Measurements from ENCODE around the gene SCRG1. TPM values are rescaled to one million over a fixed set of nuclear protein-coding genes. Genes with fewer than 3 reads are reported as not detected.

Gene SCRG1
- polyA plus RNA-seq, 2 of the 4 experiments (the other 2 are of a cell fraction): not detected

DNA sequence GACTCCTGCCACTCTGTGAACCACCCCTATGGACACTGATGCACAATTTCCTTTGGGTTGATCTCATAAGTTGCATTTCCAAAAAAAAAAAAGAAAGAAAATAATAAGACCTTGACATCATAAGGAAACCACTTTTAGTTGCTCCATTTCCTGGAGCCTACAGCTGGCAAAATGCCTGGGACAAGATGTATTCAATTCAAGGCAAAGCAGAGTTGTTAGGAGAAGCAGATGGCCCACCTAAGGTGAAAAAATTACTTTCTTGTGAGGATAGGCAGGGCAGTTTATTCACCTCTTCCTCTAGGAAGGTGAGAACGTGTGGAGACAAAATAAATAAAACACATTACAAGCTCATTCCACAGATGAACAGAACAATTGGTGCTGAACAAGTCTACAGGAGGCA, 14.1 kb upstream of the SCRG1 start:
- POLR2A ChIA-PET: no interaction called here
- WGBS (ENCODE audit: missing lambda C conversion rate): 58% methylated on average over 1 of the region's 1 CpG
- no peak for ATAC-seq

DNA sequence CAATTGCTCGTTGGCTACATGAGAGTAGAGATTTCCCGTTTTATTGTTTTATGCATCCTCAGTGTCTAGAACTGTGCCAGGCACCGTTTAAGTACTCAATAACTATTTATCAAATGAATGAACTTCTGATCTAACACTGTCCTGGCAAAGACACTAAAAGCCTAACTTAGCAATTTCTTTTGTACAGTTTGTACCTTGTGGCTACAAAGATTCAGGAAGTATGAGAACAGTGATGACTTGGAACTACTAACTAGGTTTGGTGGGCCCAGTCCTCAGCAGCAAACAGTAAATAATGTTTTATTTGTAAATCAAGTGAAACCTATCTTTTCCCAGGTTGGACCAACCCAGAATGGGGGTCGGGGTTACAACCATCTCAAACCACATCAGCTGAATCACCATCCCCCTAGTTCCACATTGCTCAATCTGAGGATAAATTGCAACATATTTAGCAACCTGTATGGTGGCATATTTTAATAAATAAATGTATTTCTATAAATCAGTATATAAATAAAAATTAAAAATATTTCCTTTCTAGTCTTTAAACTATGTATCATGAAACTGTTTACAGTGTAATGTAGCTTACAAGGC, 12.3 kb upstream of the SCRG1 start:
- TF ChIP-seq RFX5 (IDR thresholded peaks at IDR 0.05) (no peak), EHMT2 (IDR thresholded peaks at IDR 0.05; ENCODE audit: low read depth) (no peak), MAZ (IDR thresholded peaks at IDR 0.05; ENCODE audit: borderline replicate concordance, low read depth, low read length) (no peak), CHD2 (IDR thresholded peaks at IDR 0.05; ENCODE audit: low read length, partially characterized antibody) (no peak), CEBPB (IDR thresholded peaks at IDR 0.05) (peak; percentile 9 to 43; a peak in 1 of 4 replicates)
- TF ChIP-seq, protein P1, sequence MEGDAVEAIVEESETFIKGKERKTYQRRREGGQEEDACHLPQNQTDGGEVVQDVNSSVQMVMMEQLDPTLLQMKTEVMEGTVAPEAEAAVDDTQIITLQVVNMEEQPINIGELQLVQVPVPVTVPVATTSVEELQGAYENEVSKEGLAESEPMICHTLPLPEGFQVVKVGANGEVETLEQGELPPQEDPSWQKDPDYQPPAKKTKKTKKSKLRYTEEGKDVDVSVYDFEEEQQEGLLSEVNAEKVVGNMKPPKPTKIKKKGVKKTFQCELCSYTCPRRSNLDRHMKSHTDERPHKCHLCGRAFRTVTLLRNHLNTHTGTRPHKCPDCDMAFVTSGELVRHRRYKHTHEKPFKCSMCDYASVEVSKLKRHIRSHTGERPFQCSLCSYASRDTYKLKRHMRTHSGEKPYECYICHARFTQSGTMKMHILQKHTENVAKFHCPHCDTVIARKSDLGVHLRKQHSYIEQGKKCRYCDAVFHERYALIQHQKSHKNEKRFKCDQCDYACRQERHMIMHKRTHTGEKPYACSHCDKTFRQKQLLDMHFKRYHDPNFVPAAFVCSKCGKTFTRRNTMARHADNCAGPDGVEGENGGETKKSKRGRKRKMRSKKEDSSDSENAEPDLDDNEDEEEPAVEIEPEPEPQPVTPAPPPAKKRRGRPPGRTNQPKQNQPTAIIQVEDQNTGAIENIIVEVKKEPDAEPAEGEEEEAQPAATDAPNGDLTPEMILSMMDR (IDR thresholded peaks at IDR 0.05): no peak
- Histone ChIP-seq H3K4me1 (no peaks in the 10 kb centered on the region), H3K9me3 (no peaks in the 10 kb centered on the region), H3K27ac (no peak overlapping the region), H3K4me3 (no peak overlapping the region), H3K4me2 (no peak overlapping the region)
- DNase-seq (ENCODE audit: low read depth in 1 of 2, low spot score in 1 of 2) (no peak), FAIRE-seq (no peak), ATAC-seq (no peak)
- POLR2A ChIA-PET: no interaction called here
- CTCF ChIA-PET: interaction anchor here (1.0 kb wide), 2 partner anchors 9 to 398 kb away, joined by 3 read pairs; no protein-coding TSS in a partner anchor
- 39% methylated on average over 4 of the region's 4 CpGs for WGBS (ENCODE audit: missing lambda C conversion rate)

More for the DNA sequence above, 14.1 kb upstream of the SCRG1 start:
- no peak for TF ChIP-seq ZC3H11A (IDR thresholded peaks at IDR 0.05)
- TF ChIP-seq, protein P2, sequence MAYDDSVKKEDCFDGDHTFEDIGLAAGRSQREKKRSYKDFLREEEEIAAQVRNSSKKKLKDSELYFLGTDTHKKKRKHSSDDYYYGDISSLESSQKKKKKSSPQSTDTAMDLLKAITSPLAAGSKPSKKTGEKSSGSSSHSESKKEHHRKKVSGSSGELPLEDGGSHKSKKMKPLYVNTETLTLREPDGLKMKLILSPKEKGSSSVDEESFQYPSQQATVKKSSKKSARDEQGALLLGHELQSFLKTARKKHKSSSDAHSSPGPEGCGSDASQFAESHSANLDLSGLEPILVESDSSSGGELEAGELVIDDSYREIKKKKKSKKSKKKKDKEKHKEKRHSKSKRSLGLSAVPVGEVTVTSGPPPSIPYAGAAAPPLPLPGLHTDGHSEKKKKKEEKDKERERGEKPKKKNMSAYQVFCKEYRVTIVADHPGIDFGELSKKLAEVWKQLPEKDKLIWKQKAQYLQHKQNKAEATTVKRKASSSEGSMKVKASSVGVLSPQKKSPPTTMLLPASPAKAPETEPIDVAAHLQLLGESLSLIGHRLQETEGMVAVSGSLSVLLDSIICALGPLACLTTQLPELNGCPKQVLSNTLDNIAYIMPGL (CRISPR knock-in tag; IDR thresholded peaks at IDR 0.05; ENCODE audit: borderline replicate concordance): no peak
- TF ChIP-seq, protein P3, sequence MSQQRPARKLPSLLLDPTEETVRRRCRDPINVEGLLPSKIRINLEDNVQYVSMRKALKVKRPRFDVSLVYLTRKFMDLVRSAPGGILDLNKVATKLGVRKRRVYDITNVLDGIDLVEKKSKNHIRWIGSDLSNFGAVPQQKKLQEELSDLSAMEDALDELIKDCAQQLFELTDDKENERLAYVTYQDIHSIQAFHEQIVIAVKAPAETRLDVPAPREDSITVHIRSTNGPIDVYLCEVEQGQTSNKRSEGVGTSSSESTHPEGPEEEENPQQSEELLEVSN (IDR thresholded peaks at IDR 0.05; ENCODE audit: borderline replicate concordance, low read depth): no peak
- TF ChIP-seq NPAS2 (CRISPR knock-in tag; IDR thresholded peaks at IDR 0.05; ENCODE audit: borderline replicate concordance): no peak
- TF ChIP-seq, protein P4, sequence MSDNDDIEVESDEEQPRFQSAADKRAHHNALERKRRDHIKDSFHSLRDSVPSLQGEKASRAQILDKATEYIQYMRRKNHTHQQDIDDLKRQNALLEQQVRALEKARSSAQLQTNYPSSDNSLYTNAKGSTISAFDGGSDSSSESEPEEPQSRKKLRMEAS (IDR thresholded peaks at IDR 0.05): no peak
- no peak for TF ChIP-seq CBX8 (IDR thresholded peaks at IDR 0.05)
- no peak overlapping the region for H3K4me2 ChIP-seq
- no peaks in the 10 kb centered on the region for H3K9me3 ChIP-seq
- CTCF ChIA-PET: interaction anchor here (1.1 to 1.4 kb wide), 5 partner anchors 11 to 399 kb away, joined by 3 to 5 read pairs (median 4); no protein-coding TSS in a partner anchor
- no peak for DNase-seq (ENCODE audit: low read depth in 1 of 2, low spot score in 1 of 2)
- H3K4me3 ChIP-seq: no peak overlapping the region
- H3K27ac ChIP-seq: no peak overlapping the region
- no peaks in the 10 kb centered on the region for H3K4me1 ChIP-seq
- no peak for FAIRE-seq

DNA sequence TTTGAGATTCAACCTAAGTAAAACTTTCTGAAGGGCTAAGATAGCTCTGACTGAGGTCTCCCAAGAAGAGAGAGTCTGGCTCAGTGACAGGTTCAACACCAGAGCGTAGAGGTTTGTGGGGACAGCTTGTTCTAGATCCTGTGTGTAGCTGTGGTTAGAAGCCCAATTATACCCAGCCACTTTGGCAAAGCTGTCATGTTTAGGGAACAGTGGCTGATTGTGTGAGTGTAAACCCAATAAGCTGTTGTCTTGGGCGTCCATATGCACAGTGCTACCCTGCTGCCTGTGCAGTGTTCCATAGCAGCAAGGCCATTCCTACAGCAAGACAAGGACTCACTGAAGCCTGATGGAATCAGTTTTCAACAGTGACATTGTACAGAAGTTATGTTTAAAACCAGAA, 11.2 kb upstream of the SCRG1 start:
- TF ChIP-seq, protein P5, sequence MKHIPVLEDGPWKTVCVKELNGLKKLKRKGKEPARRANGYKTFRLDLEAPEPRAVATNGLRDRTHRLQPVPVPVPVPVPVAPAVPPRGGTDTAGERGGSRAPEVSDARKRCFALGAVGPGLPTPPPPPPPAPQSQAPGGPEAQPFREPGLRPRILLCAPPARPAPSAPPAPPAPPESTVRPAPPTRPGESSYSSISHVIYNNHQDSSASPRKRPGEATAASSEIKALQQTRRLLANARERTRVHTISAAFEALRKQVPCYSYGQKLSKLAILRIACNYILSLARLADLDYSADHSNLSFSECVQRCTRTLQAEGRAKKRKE (CRISPR knock-in tag; IDR thresholded peaks at IDR 0.05; ENCODE audit: low read depth): no peak
- no peak for TF ChIP-seq ZC3H11A (IDR thresholded peaks at IDR 0.05)
- no peak for TF ChIP-seq TFCP2L1 (CRISPR knock-in tag; IDR thresholded peaks at IDR 0.05)
- TF ChIP-seq ZSCAN20 (CRISPR knock-in tag; IDR thresholded peaks at IDR 0.05): no peak
- TF ChIP-seq, protein P2 (CRISPR knock-in tag; IDR thresholded peaks at IDR 0.05; ENCODE audit: borderline replicate concordance): no peak
- ATAC-seq (0 out of 6 replicates have a peak, but pooled peaks of 1 of the 2 experiments have one; percentile 24), DNase-seq (ENCODE audit: low read depth in 1 of 2, low spot score in 1 of 2) (no peak), FAIRE-seq (no peak)
- ChIA-PET CTCF (interaction anchor here (1.1 kb wide), 1 partner anchor 11 kb away, joined by 6 read pairs; no protein-coding TSS in a partner anchor), POLR2A (no interaction called here)
- Histone ChIP-seq H3K9me3 (no peaks in the 10 kb centered on the region), H3K4me2 (no peak overlapping the region), H3K27ac (no peak overlapping the region), H3K4me3 (no peak overlapping the region), H3K4me1 (no peaks in the 10 kb centered on the region)
- 40% methylated on average over 2 of the region's 2 CpGs for WGBS (ENCODE audit: missing lambda C conversion rate)

Measured in A549 (cell line).